ENCODE results near the gene INSL3. TPM values are rescaled to one million over a fixed set of nuclear protein-coding genes. Genes with fewer than 3 reads are reported as not detected.

Gene INSL3
- total and polyA plus RNA-seq, 2 donors (not counting 1 experiment from before 2014, with no cell fraction given), result not detected

GRCh38 chr19:17829855-17830566 is 8.7 kb upstream of the INSL3 start:
- no peaks in the 10 kb centered on the region for H3K9me3 ChIP-seq (ENCODE audit: control insufficient read depth, insufficient read depth, low read depth, low read length)
- peaks cover 8% of the 10 kb centered on the region for H3K27me3 ChIP-seq (ENCODE audit: control insufficient read depth, insufficient read depth, low read length)
- DNase-seq (ENCODE audit: low read depth in 2 of 2), result peak; percentile 21 to 53
- H3K4me2 ChIP-seq (ENCODE audit: extremely low read depth, insufficient read depth, low read length), result no peak overlapping the region
- TF ChIP-seq CTCF (conservative IDR thresholded peaks at IDR 0.05 in 1 of 2, IDR thresholded peaks at IDR 0.05 in 1 of 2; ENCODE audit: low read depth in 1 of 2, low read length in 2 of 2) (no peak), EZH2 (IDR thresholded peaks at IDR 0.05; ENCODE audit: low read length, missing control alignments) (no peak)
- H3K79me2 ChIP-seq (ENCODE audit: control insufficient read depth, insufficient read depth, low read length), result no peaks in the 10 kb centered on the region
- H3K9ac ChIP-seq (ENCODE audit: insufficient read depth, low read length), result no peak overlapping the region
- peak overlapping the region in 1 of 4 experiments; percentile 31 for H3K4me3 ChIP-seq (replicated peaks in 1 of 4; ENCODE audit: control extremely low read depth in 1 of 4, insufficient read depth in 1 of 4, low read depth in 3 of 4, low read length in 4 of 4)
- no peaks in the 10 kb centered on the region for H4K20me1 ChIP-seq (ENCODE audit: control insufficient read depth, extremely low read depth, insufficient read depth, low read length)
- no peak overlapping the region for H2AFZ ChIP-seq (ENCODE audit: low read length)
- H3K27ac ChIP-seq (ENCODE audit: insufficient read depth, low read length), result no peak overlapping the region
- H3K4me1 ChIP-seq (ENCODE audit: control insufficient read depth, extremely low read depth, insufficient read depth, low read length), result no peaks in the 10 kb centered on the region
- no peaks in the 10 kb centered on the region for H3K36me3 ChIP-seq (ENCODE audit: control insufficient read depth, insufficient read depth, low read length)

- Histone ChIP-seq H3K27ac (ENCODE audit: insufficient read depth, low read length) (no peak overlapping the region), H3K4me3 (replicated peaks in 1 of 4; ENCODE audit: control extremely low read depth in 1 of 4, insufficient read depth in 1 of 4, low read depth in 3 of 4, low read length in 4 of 4) (no peak overlapping the region), H2AFZ (ENCODE audit: low read length) (no peak overlapping the region), H3K27me3 (ENCODE audit: control insufficient read depth, insufficient read depth, low read length) (peaks cover 6% of the 10 kb centered on the region), H4K20me1 (ENCODE audit: control insufficient read depth, extremely low read depth, insufficient read depth, low read length) (no peaks in the 10 kb centered on the region), H3K79me2 (ENCODE audit: control insufficient read depth, insufficient read depth, low read length) (no peaks in the 10 kb centered on the region), H3K36me3 (ENCODE audit: control insufficient read depth, insufficient read depth, low read length) (no peaks in the 10 kb centered on the region), H3K9me3 (ENCODE audit: control insufficient read depth, insufficient read depth, low read depth, low read length) (no peaks in the 10 kb centered on the region), H3K4me2 (ENCODE audit: extremely low read depth, insufficient read depth, low read length) (no peak overlapping the region), H3K9ac (ENCODE audit: insufficient read depth, low read length) (no peak overlapping the region), H3K4me1 (ENCODE audit: control insufficient read depth, extremely low read depth, insufficient read depth, low read length) (no peaks in the 10 kb centered on the region)
- DNase-seq (ENCODE audit: low read depth in 2 of 2), result no peak
- TF ChIP-seq EZH2 (IDR thresholded peaks at IDR 0.05; ENCODE audit: low read length, missing control alignments), result no peak
- TF ChIP-seq CTCF (conservative IDR thresholded peaks at IDR 0.05 in 1 of 2, IDR thresholded peaks at IDR 0.05 in 1 of 2; ENCODE audit: low read depth in 1 of 2, low read length in 2 of 2), result no peak
Observed at GRCh38 chr19:17826508-17827056, 5.3 kb upstream of the INSL3 start.

- Histone ChIP-seq H3K27ac (ENCODE audit: insufficient read depth, low read length) (no peak overlapping the region), H3K9ac (ENCODE audit: insufficient read depth, low read length) (no peak overlapping the region), H3K79me2 (ENCODE audit: control insufficient read depth, insufficient read depth, low read length) (no peaks in the 10 kb centered on the region), H3K27me3 (ENCODE audit: control insufficient read depth, insufficient read depth, low read length) (peaks cover 4% of the 10 kb centered on the region), H3K36me3 (ENCODE audit: control insufficient read depth, insufficient read depth, low read length) (no peaks in the 10 kb centered on the region), H3K4me1 (ENCODE audit: control insufficient read depth, extremely low read depth, insufficient read depth, low read length) (no peaks in the 10 kb centered on the region), H3K4me2 (ENCODE audit: extremely low read depth, insufficient read depth, low read length) (no peak overlapping the region), H3K4me3 (replicated peaks in 1 of 4; ENCODE audit: control extremely low read depth in 1 of 4, insufficient read depth in 1 of 4, low read depth in 3 of 4, low read length in 4 of 4) (no peak overlapping the region), H2AFZ (ENCODE audit: low read length) (no peak overlapping the region), H3K9me3 (ENCODE audit: control insufficient read depth, insufficient read depth, low read depth, low read length) (no peaks in the 10 kb centered on the region), H4K20me1 (ENCODE audit: control insufficient read depth, extremely low read depth, insufficient read depth, low read length) (no peaks in the 10 kb centered on the region)
- DNase-seq (ENCODE audit: low read depth in 2 of 2), result no peak
- no peak for TF ChIP-seq CTCF (conservative IDR thresholded peaks at IDR 0.05 in 1 of 2, IDR thresholded peaks at IDR 0.05 in 1 of 2; ENCODE audit: low read depth in 1 of 2, low read length in 2 of 2)
- no peak for TF ChIP-seq EZH2 (IDR thresholded peaks at IDR 0.05; ENCODE audit: low read length, missing control alignments)
Observed at GRCh38 chr19:17824339-17824738, 3.0 kb upstream of the INSL3 start.
